MV-4-11 (cell line): ENCODE measurements around the gene TM9SF3.
A peak's percentile ranks its signal among the peaks of the same experiment; 100 is the strongest.

Source experiments
- DNase-seq: peaks from one replicate; lab custom pipeline; 2025; lab: John Stamatoyannopoulos, UW

Gene TM9SF3

DNA sequence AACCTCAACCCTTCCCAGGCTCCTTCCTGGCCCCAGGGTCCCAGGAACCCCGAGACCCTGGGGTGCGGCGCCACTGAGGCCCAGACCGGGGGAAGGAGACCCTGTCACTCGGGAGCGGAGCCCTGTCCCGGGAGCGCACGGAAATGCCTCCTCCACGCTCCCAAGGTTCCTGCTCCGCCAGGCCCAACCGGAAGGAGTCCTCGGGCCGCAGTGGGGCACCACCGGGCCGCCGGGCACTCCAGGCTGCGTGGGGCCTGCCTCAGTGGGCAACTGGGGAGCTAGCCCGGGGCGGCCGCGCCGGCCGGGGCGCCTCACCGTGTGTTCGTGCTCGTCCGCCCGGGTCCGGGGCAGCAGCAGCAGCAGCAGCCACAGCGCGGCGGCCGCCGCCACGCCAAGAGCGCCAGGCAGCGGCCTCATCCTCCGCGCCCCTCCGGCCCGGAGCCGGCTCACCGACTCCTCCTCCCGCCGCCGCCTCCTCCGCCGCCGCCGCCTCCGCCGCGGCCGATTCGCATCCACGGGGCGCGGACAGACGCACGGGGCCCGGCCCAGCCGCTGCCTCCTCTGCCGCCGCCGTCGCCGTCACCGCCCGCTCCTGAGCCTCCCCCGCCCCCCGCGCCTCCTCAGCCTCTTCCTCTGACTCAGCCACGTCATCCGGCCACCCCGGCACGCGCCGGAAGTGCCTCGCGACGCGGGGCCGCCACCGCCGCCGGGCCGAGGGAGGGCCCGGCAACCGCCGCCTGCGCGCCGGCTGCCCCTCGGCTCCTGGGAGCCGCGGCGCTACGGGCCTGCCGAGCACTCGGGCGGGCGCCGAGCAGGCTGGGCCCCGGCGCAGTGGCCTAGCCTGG, at the start of gene TM9SF3:
Gene TM9SF3, minus strand, starts transcription at position 594 of the 845 bp plus-strand sequence. Its CDS starts 177 bp downstream, at position 417.
- DNase-seq: peak; percentile 61

- DNase-seq: no peak
Observed at GRCh38 chr10:96636551-96636950, 49.7 kb upstream of the TM9SF3 start.

GRCh38 chr10:96632974-96633710, 46.3 kb upstream of the TM9SF3 start:
- peak; percentile 17 for DNase-seq

- DNase-seq: no peak
Observed at GRCh38 chr10:96627292-96627691, 40.5 kb upstream of the TM9SF3 start.

- DNase-seq: peak; percentile 22
Observed at GRCh38 chr10:96626795-96627194, 40.0 kb upstream of the TM9SF3 start.

DNA sequence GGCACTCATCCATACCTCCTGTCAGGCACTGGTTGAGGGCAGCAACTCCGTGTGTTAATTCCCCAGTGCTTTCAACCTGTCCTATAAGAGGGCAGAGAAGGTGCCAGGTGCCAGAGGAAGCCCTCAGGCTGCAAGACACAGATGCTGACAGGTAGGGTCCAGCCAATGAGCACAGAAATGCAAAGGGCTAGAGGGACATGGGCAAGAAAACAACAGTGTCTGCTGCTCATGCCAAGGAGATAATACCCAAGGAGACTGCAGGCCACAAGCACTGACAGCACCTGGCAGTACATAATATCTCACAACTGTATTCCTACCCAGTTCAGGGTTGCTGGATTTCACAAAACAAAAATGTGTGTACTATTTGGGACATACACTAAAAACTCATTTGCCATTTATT, 38.4 kb upstream of the TM9SF3 start:
- no peak for DNase-seq

DNA sequence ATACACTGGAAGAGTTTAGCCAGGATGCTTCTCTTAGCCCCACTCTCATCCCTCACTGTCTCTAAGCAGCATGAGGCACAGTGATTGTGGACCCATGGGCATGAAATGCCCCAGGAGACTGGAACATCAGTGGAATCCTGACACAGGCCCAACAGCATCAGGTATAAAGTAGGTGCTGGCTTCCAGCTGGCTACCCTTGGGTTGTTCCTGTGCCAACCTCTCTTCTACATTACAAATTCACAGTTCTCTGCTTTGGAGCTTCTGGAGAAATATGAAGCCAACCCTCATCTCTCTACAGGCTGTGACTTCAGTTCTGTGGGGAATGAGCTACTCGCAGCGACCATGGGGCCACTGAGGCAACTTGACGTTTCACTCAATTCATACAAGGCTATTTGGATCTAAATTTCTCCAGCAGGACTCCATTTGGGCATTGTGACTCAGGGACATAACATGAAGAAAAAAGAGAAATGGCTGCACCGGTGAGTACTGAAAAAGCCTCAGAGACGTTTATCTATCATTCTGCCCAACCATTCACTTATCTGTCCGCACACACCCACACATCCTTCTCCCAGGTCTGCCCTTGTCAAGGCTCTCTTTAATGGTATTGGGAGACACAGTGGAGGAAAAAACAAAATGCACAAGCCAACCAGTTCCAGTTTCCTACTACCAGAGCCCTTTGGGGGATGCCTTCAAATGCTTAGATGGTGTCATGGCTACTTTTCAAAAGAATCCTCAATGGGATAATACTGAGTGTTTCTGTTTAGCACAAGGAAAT, 35.4 kb upstream of the TM9SF3 start:
- DNase-seq: no peak

DNA sequence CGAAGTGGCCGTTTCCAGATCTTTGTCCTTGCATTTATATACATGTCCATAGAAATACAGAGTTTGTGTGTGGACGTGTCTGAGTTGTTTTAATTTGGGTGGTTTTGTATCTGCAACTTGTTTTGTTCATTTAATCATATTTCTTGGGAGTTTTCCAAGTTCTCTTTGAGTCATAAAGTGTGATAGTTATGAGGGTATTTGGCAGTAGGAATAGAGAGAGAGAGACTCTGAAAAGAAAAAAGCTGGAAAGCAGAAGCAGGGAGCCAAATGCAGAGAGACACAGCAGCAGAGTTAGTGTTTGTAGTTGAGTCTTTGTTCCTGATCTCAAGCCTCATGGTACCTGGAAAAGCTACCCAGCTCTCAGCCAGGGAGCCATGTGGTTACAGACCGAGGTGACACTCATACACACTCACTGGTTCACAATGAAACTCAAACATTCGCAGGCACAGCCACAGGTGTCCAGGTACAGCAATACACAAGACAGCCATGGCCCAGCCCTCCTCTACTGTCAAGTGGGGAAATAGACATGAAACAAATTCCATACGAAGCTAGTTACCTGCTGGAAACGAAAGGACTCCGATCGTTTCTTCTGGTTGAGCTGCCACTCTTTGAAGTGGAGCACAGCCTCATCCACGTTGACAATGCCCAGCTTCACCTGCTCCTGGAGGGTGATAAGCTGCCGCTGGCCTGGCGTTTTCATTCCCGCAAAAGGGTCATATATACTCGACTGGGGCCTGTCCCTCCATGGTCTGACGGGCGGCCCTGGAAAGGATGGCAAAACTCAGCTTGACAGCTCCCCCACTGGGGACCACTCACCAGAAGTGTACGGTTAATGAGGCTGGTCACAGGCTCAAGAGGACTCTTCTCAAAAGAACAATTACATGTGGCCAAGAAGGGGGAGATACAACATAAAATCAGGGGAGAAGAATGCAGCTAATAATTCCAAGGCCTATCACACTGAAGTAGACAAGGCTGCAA, 33.3 kb upstream of the TM9SF3 start:
- no peak for DNase-seq

DNA sequence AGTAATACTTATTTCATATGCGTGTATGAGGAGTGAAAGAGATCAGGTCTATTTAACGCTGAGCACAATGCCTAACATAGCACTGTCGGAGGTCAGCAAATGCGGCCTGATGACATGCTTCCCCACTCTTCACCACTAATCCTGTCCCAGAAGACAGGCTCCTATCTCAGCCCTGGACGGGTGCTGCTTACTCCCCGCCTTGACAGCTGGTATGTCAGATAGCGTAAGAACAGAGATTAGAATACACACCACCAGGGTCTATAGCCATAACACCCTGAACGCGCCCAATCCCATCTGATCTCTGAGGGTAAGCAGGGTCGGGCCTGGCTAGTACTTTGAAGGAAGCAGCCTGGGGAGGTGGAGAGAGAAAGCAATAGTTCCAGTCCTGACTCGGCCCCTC, 32.3 kb upstream of the TM9SF3 start:
- no peak for DNase-seq

DNA sequence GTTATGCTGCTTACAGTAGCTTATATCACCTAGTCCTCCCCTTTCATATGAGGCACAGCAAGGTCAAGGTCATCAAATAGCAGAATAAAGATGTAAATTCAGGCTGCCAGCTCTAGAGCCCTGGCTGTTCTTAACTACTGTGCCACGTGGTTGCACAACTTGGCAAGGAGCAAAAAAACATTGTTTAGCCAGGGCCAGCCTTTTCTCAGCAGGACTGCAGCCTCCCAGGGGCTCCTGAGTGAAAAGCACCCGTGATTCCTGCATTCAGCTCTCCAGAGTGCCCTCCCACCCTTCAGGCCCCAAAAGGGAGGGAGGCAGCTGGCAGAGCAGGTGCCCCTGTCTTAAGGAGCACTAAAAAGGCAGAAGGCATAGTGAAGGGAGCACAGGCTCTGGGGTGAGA, 31.8 kb upstream of the TM9SF3 start:
- no peak for DNase-seq

GRCh38 chr10:96616961-96617360, 30.1 kb upstream of the TM9SF3 start:
- DNase-seq: no peak

DNA sequence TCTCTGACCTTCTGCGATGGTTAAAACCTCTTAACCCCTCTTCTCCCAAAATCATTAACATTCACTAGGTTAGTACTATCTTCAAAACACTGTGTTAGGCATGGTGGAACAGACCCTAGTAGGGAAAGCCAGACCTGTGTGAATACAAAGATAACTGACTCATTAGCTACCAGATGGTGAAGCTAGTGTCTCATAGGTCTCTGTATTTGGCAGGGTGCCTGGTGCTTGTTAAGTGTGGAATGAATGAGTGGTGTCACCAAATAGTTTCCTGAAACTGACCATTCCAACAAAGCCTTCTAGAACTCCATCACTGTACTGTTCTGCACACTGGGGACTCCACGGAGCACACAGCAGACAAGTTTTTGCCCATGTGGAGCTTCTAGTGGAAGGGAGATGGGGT, 27.7 kb upstream of the TM9SF3 start:
- peak; percentile 9 for DNase-seq

- no peak for DNase-seq
Observed at GRCh38 chr10:96613576-96613975, 26.8 kb upstream of the TM9SF3 start.

DNA sequence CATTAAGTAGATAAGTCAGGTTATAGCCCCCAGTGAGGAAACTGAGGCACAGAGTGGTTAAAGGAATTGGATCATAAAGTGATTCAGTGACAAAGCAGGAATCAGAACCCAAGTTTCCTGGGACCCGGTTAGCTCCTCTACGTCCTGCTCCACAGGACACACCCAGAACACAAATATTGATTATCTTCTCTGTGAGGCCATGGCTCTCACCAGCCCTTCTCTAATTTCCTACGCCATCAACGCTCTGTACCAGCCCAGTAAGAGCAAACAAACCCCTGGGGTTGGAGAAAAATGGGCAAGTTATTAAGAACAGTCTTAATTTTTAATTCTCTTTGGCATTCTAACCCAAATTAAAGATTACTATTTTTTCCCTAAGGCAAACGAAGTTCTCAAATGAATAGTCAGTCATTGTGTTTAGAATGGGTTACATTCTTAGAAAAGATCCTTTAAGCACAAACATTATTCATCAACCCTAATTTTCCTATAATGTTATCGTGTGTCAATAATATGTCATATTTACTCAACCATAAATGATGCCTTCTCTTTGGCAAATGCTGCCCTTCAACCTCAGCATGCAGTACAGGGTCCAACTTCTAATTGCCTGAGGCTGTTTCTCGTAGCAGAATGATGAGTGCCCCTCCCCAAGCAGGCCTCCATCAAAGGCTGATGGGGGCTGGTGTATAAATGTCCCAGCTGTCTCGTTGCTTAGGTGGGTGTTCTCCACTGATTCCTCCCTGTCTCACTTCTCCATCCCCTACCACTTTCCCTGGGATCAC, 25.4 kb upstream of the TM9SF3 start:
- DNase-seq: no peak

DNA sequence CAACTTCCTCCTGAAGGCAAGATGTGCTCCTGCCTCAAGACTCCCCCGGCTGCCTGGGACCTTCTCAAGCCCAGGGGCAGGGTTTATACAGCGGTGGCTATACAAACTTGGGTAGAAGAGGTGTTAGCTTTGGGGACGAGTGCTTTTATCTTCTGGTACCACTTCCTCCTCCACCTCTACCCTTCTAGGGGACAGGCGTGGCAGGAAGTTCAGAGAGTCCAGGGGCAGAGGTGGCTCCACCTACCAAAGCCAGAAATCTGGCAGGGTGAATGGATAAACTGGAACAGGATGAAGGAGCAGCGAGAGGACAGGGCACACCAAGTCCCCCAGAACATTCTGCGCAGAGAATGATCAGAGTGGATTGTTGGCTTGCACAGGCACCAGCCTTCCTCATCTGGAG, 24.0 kb upstream of the TM9SF3 start:
- no peak for DNase-seq

GRCh38 chr10:96609510-96609909, 22.7 kb upstream of the TM9SF3 start:
- no peak for DNase-seq

- no peak for DNase-seq
Observed at GRCh38 chr10:96608805-96609204, 22.0 kb upstream of the TM9SF3 start.

- no peak for DNase-seq
Observed at GRCh38 chr10:96608262-96608661, 21.4 kb upstream of the TM9SF3 start.

DNA sequence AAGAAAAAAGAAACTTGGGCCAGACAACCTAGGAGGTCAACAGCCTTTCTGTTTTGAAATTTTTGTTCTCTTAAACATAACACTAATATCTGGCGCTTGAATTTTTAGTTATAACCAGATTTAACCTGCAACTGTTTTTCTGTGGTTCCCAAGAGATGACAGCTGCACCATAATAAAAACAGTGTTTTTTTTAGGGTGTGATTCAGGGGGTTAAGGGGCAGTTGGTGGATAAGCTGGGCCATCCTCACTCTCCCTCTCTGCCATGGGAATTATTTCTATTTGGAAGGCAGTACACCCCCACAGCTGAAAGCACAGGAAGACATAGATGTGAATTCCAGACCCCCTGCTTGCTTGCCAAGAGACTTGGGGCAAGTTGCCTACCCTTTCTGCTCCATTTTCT, 20.1 kb upstream of the TM9SF3 start:
- no peak for DNase-seq

DNA sequence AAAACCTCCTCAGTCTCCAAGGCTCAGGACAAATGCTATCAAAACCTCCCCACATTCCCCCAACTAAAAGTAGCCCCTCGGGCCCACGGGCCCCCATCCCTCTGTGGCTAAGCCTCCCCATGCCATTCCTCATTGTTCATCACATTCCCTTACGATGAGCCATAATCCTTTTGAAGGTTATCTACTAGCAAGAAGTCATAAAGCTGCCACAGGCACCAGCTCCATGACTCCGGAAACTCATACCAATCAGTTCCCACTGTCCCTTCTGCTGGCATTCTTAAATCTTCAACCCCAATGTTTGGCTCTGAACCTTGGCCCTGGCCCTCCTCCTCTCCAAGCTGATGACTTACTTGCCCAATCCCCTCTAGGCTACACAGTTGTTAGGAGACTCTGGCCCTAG, 19.4 kb upstream of the TM9SF3 start:
- no peak for DNase-seq

- DNase-seq: no peak
Observed at GRCh38 chr10:96600337-96600736, 13.5 kb upstream of the TM9SF3 start.
